IPS-20b (cell line): Measurements from ENCODE around the gene DUOX1.

Source experiments
- H3K27ac ChIP-seq: one replicate; pipeline ENCODE4 v1.5.1; 2013; ENCODE audit warnings: low read length
- H3K27me3 ChIP-seq: 2 replicates; pipeline ENCODE4 v1.6.1; 2013; ENCODE audit warnings: mild to moderate bottlenecking, low read length, inconsistent platforms; ENCODE audit not compliant: insufficient read depth
- H3K36me3 ChIP-seq: 2 replicates; pipeline ENCODE4 v1.6.1; 2013; ENCODE audit warnings: low read depth, mild to moderate bottlenecking, inconsistent platforms, low read length, moderate library complexity; ENCODE audit not compliant: insufficient read depth
- H3K4me1 ChIP-seq: 2 replicates; pipeline ENCODE4 v1.6.1; 2013; ENCODE audit warnings: mild to moderate bottlenecking, control low read depth, inconsistent platforms, low read length, moderate library complexity; ENCODE audit not compliant: insufficient read depth
- H3K4me3 ChIP-seq: 2 replicates; pipeline ENCODE4 v1.5.1; 2013; ENCODE audit warnings: mild to moderate bottlenecking, low read length, inconsistent platforms
- H3K9ac ChIP-seq: 2 replicates; pipeline ENCODE4 v1.6.1; 2013; ENCODE audit warnings: low read depth, mild to moderate bottlenecking, inconsistent platforms, low read length, moderate library complexity
- H3K9me3 ChIP-seq: 2 replicates; pipeline ENCODE4 v1.6.1; 2013; ENCODE audit warnings: mild to moderate bottlenecking, low read depth, low read length, inconsistent platforms; ENCODE audit not compliant: insufficient read depth

DUOX1 gene

GRCh38 chr15:45116482-45117307 is 13.1 kb upstream of the DUOX1 start:
- Histone ChIP-seq H3K9ac (no peak overlapping the region), H3K27ac (no peak overlapping the region), H3K36me3 (no peaks in the 10 kb centered on the region), H3K4me1 (no peaks in the 10 kb centered on the region; the same call in 1 of the 2 replicates), H3K4me3 (no peak overlapping the region), H3K9me3 (peaks cover 11% of the 10 kb centered on the region; the same call in 1 of the 2 replicates), H3K27me3 (peaks cover 100% of the 10 kb centered on the region)

GRCh38 chr15:45117308-45118130 is 12.3 kb upstream of the DUOX1 start:
- H3K27ac ChIP-seq = no peak overlapping the region
- peaks cover 100% of the 10 kb centered on the region for H3K27me3 ChIP-seq
- H3K9ac ChIP-seq = no peak overlapping the region

DNA sequence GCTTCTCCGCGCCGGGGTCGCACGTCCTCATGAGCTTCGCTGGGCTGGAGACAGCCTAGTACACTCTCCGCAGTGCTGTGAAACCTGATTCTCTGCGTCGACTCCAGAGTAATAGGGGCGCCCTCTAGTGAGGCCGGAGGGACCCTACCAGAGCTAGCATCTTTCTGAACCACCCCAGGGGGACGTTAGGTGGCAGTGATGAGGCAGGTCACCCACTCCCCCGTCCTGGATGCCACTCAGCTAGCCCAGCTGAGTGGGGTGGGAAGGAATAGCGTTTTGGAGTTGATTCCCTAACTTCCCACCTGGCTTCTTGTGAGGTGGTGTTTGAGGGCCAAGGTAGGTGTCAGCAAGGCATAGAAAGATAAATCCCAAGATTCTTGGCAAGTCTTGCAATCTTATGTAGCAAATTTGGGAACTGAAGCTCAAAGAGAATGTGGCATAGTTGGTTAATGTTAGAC is 11.6 kb upstream of the DUOX1 start:
- peaks cover 100% of the 10 kb centered on the region for H3K27me3 ChIP-seq
- no peak overlapping the region for H3K9ac ChIP-seq
- no peaks in the 10 kb centered on the region; the same call in 1 of the 2 replicates for H3K4me1 ChIP-seq
- H3K4me3 ChIP-seq = peak overlapping the region; percentile 54; the same call in 1 of the 2 replicates
- no peak overlapping the region for H3K27ac ChIP-seq
- H3K36me3 ChIP-seq = no peaks in the 10 kb centered on the region
- peaks cover 8% of the 10 kb centered on the region; the same call in 1 of the 2 replicates for H3K9me3 ChIP-seq

More at GRCh38 chr15:45117308-45118130, 12.3 kb upstream of the DUOX1 start:
- no peaks in the 10 kb centered on the region for H3K36me3 ChIP-seq
- H3K9me3 ChIP-seq = peaks cover 8% of the 10 kb centered on the region; the same call in 1 of the 2 replicates
- no peaks in the 10 kb centered on the region; the same call in 1 of the 2 replicates for H3K4me1 ChIP-seq
- peak overlapping the region; percentile 54 for H3K4me3 ChIP-seq

- Histone ChIP-seq H3K4me3 (no peak overlapping the region), H3K4me1 (no peaks in the 10 kb centered on the region; the same call in 1 of the 2 replicates), H3K9ac (no peak overlapping the region), H3K36me3 (no peaks in the 10 kb centered on the region), H3K27me3 (peaks cover 100% of the 10 kb centered on the region), H3K27ac (no peak overlapping the region), H3K9me3 (peaks cover 8% of the 10 kb centered on the region; the same call in 1 of the 2 replicates)
Observed at GRCh38 chr15:45118996-45119395, 10.8 kb upstream of the DUOX1 start.

- H3K4me1 ChIP-seq = no peaks in the 10 kb centered on the region
Observed at GRCh38 chr15:45120081-45120972, 9.5 kb upstream of the DUOX1 start.

GRCh38 chr15:45121020-45121419 is 8.8 kb upstream of the DUOX1 start:
- Histone ChIP-seq H3K36me3 (no peaks in the 10 kb centered on the region), H3K9ac (no peak overlapping the region), H3K4me1 (no peaks in the 10 kb centered on the region), H3K9me3 (peaks cover 6% of the 10 kb centered on the region; the same call in 1 of the 2 replicates), H3K27ac (no peak overlapping the region), H3K27me3 (peaks cover 100% of the 10 kb centered on the region), H3K4me3 (no peak overlapping the region)

More at GRCh38 chr15:45120081-45120972, 9.5 kb upstream of the DUOX1 start:
- Histone ChIP-seq H3K36me3 (no peaks in the 10 kb centered on the region), H3K27me3 (peaks cover 100% of the 10 kb centered on the region), H3K27ac (no peak overlapping the region), H3K4me3 (no peak overlapping the region), H3K9ac (no peak overlapping the region), H3K9me3 (peaks cover 8% of the 10 kb centered on the region; the same call in 1 of the 2 replicates)

GRCh38 chr15:45121706-45122417 is 7.9 kb upstream of the DUOX1 start:
- Histone ChIP-seq H3K27me3 (peaks cover 100% of the 10 kb centered on the region), H3K9ac (no peak overlapping the region), H3K27ac (no peak overlapping the region)

DNA sequence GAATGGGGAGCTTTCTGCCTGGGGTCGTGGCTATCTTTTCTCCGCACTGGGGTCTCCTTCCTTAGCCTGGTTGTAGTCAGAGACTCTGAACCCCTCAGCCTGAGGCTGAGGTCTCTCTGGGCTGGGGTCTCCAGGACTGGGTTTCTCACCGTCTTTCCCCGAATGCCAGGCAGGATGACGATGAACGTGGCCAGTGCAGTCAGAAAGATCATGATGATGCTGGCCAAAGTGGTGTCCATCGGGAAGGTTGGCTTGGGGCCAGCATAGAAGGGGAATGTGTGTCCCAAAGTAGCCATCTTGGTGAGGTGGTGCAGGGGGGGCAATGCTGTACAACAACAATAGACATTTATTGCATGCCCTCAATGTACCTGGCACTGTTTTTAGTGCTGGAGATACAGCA is 7.1 kb upstream of the DUOX1 start:
- Histone ChIP-seq H3K27me3 (peaks cover 100% of the 10 kb centered on the region), H3K4me3 (no peak overlapping the region), H3K9me3 (no peaks in the 10 kb centered on the region), H3K4me1 (no peaks in the 10 kb centered on the region), H3K9ac (no peak overlapping the region), H3K36me3 (no peaks in the 10 kb centered on the region), H3K27ac (no peak overlapping the region)

More at GRCh38 chr15:45121706-45122417, 7.9 kb upstream of the DUOX1 start:
- Histone ChIP-seq H3K4me3 (no peak overlapping the region), H3K4me1 (no peaks in the 10 kb centered on the region), H3K36me3 (no peaks in the 10 kb centered on the region), H3K9me3 (no peaks in the 10 kb centered on the region; the same call in 1 of the 2 replicates)

GRCh38 chr15:45123397-45123796 is 6.4 kb upstream of the DUOX1 start:
- Histone ChIP-seq H3K27ac (no peak overlapping the region), H3K9me3 (no peaks in the 10 kb centered on the region), H3K4me1 (no peaks in the 10 kb centered on the region), H3K36me3 (no peaks in the 10 kb centered on the region), H3K9ac (no peak overlapping the region), H3K4me3 (no peak overlapping the region), H3K27me3 (peaks cover 100% of the 10 kb centered on the region)

- Histone ChIP-seq H3K9ac (no peak overlapping the region), H3K27ac (no peak overlapping the region), H3K27me3 (peaks cover 100% of the 10 kb centered on the region), H3K36me3 (no peaks in the 10 kb centered on the region), H3K4me3 (no peak overlapping the region), H3K9me3 (no peaks in the 10 kb centered on the region; the same call in 1 of the 2 replicates), H3K4me1 (no peaks in the 10 kb centered on the region; the same call in 1 of the 2 replicates)
Observed at GRCh38 chr15:45126535-45127158, 3.1 kb upstream of the DUOX1 start.
